PC-9 (cell line): ENCODE results near the gene IMMT. TPM values are rescaled to one million over a fixed set of nuclear protein-coding genes. Genes with fewer than 3 reads are reported as not detected.

ENCODE experiments used
- BruUV-seq: library from RNA; stranded (reverse); fragments of 400-500 nt; replicated peaks from 2 replicates; lab custom pipeline; 2021; lab: Mats Ljungman, UMichigan
- CTCF ChIA-PET: fragments of 300-600 bp; sonication (Branson Sonifier 250); formaldehyde crosslinking; loops from one replicate; lab custom pipeline; 2022; ENCODE audit warnings: antibody characterized with exemption; lab: Charles Lee
- POLR2A ChIA-PET: fragments of 300-600 bp; sonication (Branson Sonifier 250); formaldehyde crosslinking; loops from one replicate; lab custom pipeline; 2022; ENCODE audit warnings: antibody characterized with exemption; ENCODE audit not compliant: unreplicated experiment; lab: Charles Lee
- DNase-seq, 2 experiments: peaks; one replicate each; pipeline versions ENCODE4 v3.0.0 to v3.0.0-alpha.2; 2015 to 2022; ENCODE audit warnings: mixed read lengths in 1 of 2
- H2AFZ ChIP-seq: fragments of 200-600 bp; sonication (generic); 2 replicates; pipeline ENCODE4 v1.8.1; 2017; ENCODE audit warnings: antibody characterized with exemption
- H3F3A ChIP-seq: fragments of 200-600 bp; sonication (generic); 2 replicates; pipeline ENCODE4 v1.8.1; 2017; ENCODE audit warnings: antibody characterized with exemption, mild to moderate bottlenecking, low read depth; ENCODE audit not compliant: insufficient read depth
- H3K27ac ChIP-seq: fragments of 200-600 bp; sonication (generic); 2 replicates; pipeline ENCODE4 v1.6.1; 2016; ENCODE audit warnings: mixed run types
- H3K27me3 ChIP-seq: fragments of 200-600 bp; sonication (generic); 2 replicates; pipeline ENCODE4 v1.6.1; 2016; ENCODE audit warnings: low read depth, mixed run types; ENCODE audit not compliant: insufficient read depth
- H3K36me3 ChIP-seq: fragments of 200-600 bp; sonication (generic); 2 replicates; pipeline ENCODE4 v1.6.1; 2016; ENCODE audit warnings: low read depth, mixed run types
- H3K4me1 ChIP-seq: fragments of 200-600 bp; sonication (generic); replicated peaks from 2 replicates; pipeline ENCODE4 v1.6.1; 2016; ENCODE audit warnings: mixed run types; ENCODE audit not compliant: insufficient read depth
- H3K4me2 ChIP-seq: fragments of 200-600 bp; sonication (generic); 2 replicates; pipeline ENCODE4 v1.6.1; 2017; ENCODE audit warnings: mixed run types
- H3K4me3 ChIP-seq: fragments of 200-600 bp; sonication (generic); 2 replicates; pipeline ENCODE4 v1.6.1; 2016; ENCODE audit warnings: mixed run types
- H3K79me2 ChIP-seq: fragments of 200-600 bp; sonication (generic); 2 replicates; pipeline ENCODE4 v1.6.1; 2017; ENCODE audit warnings: low read depth, mixed run types
- H3K9me2 ChIP-seq: fragments of 200-600 bp; sonication (generic); 2 replicates; pipeline ENCODE4 v1.8.1; 2017; ENCODE audit warnings: mild to moderate bottlenecking; ENCODE audit not compliant: insufficient read depth
- H3K9me3 ChIP-seq: fragments of 200-600 bp; sonication (generic); 2 replicates; pipeline ENCODE4 v1.8.1; 2016; ENCODE audit warnings: low read depth; ENCODE audit not compliant: insufficient read depth
- H4K20me1 ChIP-seq: fragments of 200-600 bp; sonication (generic); 2 replicates; pipeline ENCODE4 v1.8.1; 2017; ENCODE audit not compliant: insufficient read depth
- EZH2 ChIP-seq: fragments of 200-600 bp; sonication (generic); IDR thresholded peaks from 2 replicates; pipeline ENCODE4 v1.8.0; 2017; ENCODE audit warnings: antibody characterized with exemption, low read depth
- intact Hi-C: fragments of 100-400 bp; cut with micrococcal nuclease; formaldehyde crosslinking; loops from one replicate; pipeline ENCODE4 v1.10.0; 2022; ENCODE audit not compliant: unreplicated experiment
- total RNA-seq: library from RNA; stranded (reverse); gene quantifications from 2 replicates; pipeline ENCODE4 v1.2.3, GENCODE V29; 2021
- TF ChIP-seq, protein P1 (sequence below): fragments of 200-600 bp; sonication (generic); conservative IDR thresholded peaks from 2 replicates; pipeline ENCODE4 v1.6.1; 2017; ENCODE audit warnings: mixed run types, antibody characterized with exemption, mild to moderate bottlenecking, moderate library complexity

IMMT gene
- total RNA-seq, 1 experiment from 2014 or later, result 114 TPM

DNA sequence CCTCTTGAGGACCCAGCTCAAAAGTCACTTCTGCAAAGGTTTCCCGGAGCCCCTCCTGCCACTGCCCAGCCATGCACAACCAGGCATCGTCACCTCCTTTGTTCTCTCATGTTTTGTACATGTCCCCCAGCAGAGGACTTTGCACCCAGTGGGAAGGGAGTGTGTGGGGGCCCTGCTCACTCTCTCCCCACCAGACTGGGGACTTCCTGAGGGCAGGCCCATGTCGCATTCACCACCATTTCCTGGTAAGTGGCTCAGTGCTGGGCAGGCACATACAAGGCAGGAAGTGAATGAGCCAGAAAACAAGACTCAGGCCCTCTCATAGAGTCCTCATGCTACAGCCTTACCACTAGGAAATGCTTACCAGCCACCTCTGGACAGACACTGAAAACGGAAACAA, 22.9 kb upstream of the IMMT start:
- no TSS peak for BruUV-seq
- no peaks in the 10 kb centered on the region for H3K27me3 ChIP-seq
- no peak overlapping the region for H3K4me3 ChIP-seq
- H3K9me2 ChIP-seq, result no peaks in the 10 kb centered on the region
- no peaks in the 10 kb centered on the region for H3K36me3 ChIP-seq
- no peaks in the 10 kb centered on the region for H3K4me1 ChIP-seq
- H2AFZ ChIP-seq, result no peak overlapping the region
- no peak overlapping the region for H3K27ac ChIP-seq
- no peaks in the 10 kb centered on the region for H4K20me1 ChIP-seq
- ChIA-PET POLR2A (no interaction called here), CTCF (no interaction called here)
- H3K79me2 ChIP-seq, result no peaks in the 10 kb centered on the region
- DNase-seq, result no peak
- no peak overlapping the region for H3K4me2 ChIP-seq
- intact Hi-C loops, result no loop called here
- no peaks in the 10 kb centered on the region for H3K9me3 ChIP-seq
- TF ChIP-seq, protein P1, sequence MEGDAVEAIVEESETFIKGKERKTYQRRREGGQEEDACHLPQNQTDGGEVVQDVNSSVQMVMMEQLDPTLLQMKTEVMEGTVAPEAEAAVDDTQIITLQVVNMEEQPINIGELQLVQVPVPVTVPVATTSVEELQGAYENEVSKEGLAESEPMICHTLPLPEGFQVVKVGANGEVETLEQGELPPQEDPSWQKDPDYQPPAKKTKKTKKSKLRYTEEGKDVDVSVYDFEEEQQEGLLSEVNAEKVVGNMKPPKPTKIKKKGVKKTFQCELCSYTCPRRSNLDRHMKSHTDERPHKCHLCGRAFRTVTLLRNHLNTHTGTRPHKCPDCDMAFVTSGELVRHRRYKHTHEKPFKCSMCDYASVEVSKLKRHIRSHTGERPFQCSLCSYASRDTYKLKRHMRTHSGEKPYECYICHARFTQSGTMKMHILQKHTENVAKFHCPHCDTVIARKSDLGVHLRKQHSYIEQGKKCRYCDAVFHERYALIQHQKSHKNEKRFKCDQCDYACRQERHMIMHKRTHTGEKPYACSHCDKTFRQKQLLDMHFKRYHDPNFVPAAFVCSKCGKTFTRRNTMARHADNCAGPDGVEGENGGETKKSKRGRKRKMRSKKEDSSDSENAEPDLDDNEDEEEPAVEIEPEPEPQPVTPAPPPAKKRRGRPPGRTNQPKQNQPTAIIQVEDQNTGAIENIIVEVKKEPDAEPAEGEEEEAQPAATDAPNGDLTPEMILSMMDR, result no peak
- TF ChIP-seq EZH2, result no peak
- H3F3A ChIP-seq, result no peaks in the 10 kb centered on the region

DNA sequence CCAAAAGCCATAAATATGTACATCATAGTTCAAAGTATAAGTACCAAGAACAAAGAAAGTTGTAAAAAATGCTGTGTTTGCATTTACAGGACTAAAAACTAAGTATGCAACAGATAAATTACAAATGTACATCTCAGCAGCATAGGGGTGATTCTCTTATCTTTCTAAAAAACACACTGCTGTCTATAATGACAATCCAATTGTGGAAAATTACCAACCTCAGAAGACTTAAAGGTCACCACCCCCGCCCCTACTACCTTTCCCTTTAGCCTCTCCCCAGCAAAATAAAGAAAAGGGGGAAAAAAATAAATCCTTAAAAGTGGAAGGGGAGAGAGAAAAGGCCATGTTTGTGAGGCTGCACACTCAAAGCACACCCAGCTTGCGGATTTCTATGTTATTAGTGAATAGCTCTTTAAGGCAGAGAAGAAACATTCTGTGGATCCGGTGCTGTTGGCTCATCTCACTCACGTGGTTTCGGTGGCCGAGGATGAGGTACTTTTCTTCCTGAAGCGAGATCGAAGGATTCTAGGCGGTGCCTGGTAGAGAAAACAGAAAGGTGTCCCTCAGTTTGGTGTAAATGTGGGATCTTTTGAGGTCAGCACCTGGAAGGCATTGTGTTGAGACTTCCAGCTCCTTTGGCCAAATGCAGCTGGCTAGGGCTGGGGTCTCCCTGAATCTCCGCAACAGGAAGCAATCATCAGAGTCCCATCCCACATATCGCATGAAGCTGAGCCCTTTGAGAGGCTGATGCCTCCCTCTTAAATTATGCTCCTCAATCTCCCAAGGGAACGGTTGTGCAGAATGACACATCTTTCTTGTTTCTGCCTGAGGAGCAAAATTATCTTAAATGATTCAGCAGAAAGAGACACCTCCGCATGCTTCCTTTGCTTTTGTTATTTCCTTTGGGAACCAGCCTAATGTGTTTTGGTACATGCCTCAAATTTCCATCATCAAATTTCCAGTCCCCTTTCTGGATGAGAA, 21.6 kb upstream of the IMMT start:
- ChIA-PET CTCF (no interaction called here), POLR2A (no interaction called here)
- no TSS peak for BruUV-seq
- no peaks in the 10 kb centered on the region for H3K27me3 ChIP-seq
- no peaks in the 10 kb centered on the region for H3K4me1 ChIP-seq
- H4K20me1 ChIP-seq, result no peaks in the 10 kb centered on the region
- no peak overlapping the region for H3K27ac ChIP-seq
- intact Hi-C loops, result no loop called here
- no peak overlapping the region for H2AFZ ChIP-seq
- TF ChIP-seq, protein P1, result no peak
- no peak for TF ChIP-seq EZH2
- H3K9me2 ChIP-seq, result no peaks in the 10 kb centered on the region
- H3K79me2 ChIP-seq, result no peaks in the 10 kb centered on the region
- H3K36me3 ChIP-seq, result 0 out of 2 replicates have a peak, but pooled peaks cover 1% of the 10 kb centered on the region
- no peak for DNase-seq
- H3F3A ChIP-seq, result no peaks in the 10 kb centered on the region
- no peak overlapping the region for H3K4me3 ChIP-seq
- H3K4me2 ChIP-seq, result no peak overlapping the region
- H3K9me3 ChIP-seq, result no peaks in the 10 kb centered on the region

DNA sequence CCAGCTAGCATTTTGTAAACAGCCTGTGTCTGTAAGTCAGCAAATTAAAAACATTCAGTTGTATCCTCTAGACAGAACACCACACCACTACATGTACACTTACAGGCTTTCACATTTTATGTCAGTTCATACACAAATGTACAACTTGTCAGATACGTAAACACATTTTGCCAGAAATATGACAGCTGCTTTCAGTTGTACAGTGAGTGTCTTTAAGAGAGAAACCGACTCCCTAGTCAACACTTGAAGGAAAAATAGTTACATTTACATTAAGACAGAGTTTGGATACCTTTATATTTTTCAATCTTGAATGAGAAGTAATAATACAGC, 19.2 kb upstream of the IMMT start:
- no peaks in the 10 kb centered on the region for H3F3A ChIP-seq
- H3K9me3 ChIP-seq, result no peaks in the 10 kb centered on the region
- ChIA-PET POLR2A (no interaction called here), CTCF (interaction anchor here (0.6 kb wide), 1 partner anchor 166 kb away, joined by 10 read pairs; no protein-coding TSS in a partner anchor)
- no peaks in the 10 kb centered on the region for H4K20me1 ChIP-seq
- H3K79me2 ChIP-seq, result no peaks in the 10 kb centered on the region
- H3K4me2 ChIP-seq, result no peak overlapping the region
- DNase-seq, result no peak
- H2AFZ ChIP-seq, result no peak overlapping the region
- intact Hi-C loops, result no loop called here
- H3K4me3 ChIP-seq, result no peak overlapping the region
- peaks cover 20% of the 10 kb centered on the region for H3K36me3 ChIP-seq
- no peak for TF ChIP-seq EZH2
- TF ChIP-seq, protein P1, result no peak
- H3K27me3 ChIP-seq, result no peaks in the 10 kb centered on the region
- H3K4me1 ChIP-seq, result no peaks in the 10 kb centered on the region
- no peaks in the 10 kb centered on the region for H3K9me2 ChIP-seq
- no peak overlapping the region for H3K27ac ChIP-seq
- no TSS peak for BruUV-seq
